NB4 (cell line): ENCODE measurements around the gene LRP1B.

Source experiments
- DNase-seq: peaks from one replicate; pipeline ENCODE4 v3.0.0; 2010; ENCODE audit warnings: low read depth
- H3K4me3 ChIP-seq: one replicate; pipeline ENCODE4 v1.5.1; 2011; ENCODE audit warnings: mild to moderate bottlenecking, low read depth, low read length, moderate library complexity
- MYC ChIP-seq: IDR thresholded peaks from 2 replicates; pipeline ENCODE4 v1.6.1; 2011; ENCODE audit warnings: low read depth, low read length
- POLR2A ChIP-seq: IDR thresholded peaks from 2 replicates; pipeline ENCODE4 v1.6.1; 2011; ENCODE audit warnings: mild to moderate bottlenecking; ENCODE audit not compliant: insufficient read length; ENCODE audit errors: extremely low read depth
- TF ChIP-seq, protein P1 (sequence below): IDR thresholded peaks from 2 replicates; pipeline ENCODE4 v1.6.1; 2011; ENCODE audit warnings: low read depth, low read length
- TF ChIP-seq, protein P2 (sequence below): IDR thresholded peaks from one replicate; pipeline ENCODE4 v1.5.1; 2012; ENCODE audit warnings: low read depth, low read length

Gene LRP1B

DNA sequence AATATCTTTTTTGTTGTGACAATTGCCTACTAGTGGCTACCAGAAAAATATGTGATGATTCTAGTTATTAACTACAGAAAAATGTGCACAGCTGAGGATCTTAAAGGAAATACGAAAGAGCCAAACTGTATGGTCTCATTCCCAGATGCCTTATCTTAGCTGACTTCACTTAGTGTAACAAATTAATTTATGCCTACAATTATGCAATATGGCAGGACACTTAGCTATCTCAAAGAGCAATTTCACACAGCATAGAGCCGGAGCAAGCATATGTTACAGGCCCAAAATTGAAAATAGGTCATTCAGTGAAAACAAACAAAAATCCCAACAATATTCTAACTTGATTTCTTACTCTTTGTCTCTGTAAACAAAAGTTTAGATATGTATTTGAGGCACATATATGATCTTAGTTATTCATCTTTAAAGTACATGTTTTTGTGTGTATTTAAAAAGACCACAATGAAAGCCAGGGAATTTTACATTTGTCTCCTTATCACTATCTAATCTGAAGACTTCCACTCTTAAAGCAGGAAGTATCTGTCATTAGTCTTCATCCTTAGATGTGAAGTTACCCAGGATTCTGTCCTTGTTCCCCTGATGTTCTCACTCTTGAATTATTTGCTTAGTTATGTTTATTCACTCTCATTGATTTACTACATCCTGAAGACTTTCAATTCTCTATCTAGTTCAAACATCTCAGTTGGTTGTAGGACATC, 1771.6 kb downstream of the LRP1B start:
- TF ChIP-seq POLR2A: no peak
- TF ChIP-seq, protein P1, sequence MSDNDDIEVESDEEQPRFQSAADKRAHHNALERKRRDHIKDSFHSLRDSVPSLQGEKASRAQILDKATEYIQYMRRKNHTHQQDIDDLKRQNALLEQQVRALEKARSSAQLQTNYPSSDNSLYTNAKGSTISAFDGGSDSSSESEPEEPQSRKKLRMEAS: no peak
- TF ChIP-seq MYC: no peak
- TF ChIP-seq, protein P2, sequence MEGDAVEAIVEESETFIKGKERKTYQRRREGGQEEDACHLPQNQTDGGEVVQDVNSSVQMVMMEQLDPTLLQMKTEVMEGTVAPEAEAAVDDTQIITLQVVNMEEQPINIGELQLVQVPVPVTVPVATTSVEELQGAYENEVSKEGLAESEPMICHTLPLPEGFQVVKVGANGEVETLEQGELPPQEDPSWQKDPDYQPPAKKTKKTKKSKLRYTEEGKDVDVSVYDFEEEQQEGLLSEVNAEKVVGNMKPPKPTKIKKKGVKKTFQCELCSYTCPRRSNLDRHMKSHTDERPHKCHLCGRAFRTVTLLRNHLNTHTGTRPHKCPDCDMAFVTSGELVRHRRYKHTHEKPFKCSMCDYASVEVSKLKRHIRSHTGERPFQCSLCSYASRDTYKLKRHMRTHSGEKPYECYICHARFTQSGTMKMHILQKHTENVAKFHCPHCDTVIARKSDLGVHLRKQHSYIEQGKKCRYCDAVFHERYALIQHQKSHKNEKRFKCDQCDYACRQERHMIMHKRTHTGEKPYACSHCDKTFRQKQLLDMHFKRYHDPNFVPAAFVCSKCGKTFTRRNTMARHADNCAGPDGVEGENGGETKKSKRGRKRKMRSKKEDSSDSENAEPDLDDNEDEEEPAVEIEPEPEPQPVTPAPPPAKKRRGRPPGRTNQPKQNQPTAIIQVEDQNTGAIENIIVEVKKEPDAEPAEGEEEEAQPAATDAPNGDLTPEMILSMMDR: no peak
- H3K4me3 ChIP-seq: no peak overlapping the region
- no peak for DNase-seq

DNA sequence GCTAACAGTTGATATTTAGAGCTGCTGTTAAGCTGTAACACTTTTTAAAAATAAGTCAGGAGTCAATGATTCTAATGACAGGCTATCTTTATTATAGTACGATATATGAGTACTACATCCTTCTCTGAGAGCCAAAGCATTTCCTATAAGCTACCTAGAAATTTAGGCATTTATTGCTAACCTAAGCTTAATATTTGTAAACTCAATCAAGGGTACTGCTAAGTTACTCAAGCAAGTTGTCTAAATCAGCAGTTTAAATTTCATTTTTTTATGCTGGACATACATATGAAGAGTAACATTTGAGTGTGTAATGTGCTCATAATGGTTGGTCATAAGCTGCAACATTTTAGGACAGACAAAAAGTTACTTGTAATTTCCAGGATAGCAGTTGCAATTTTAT, 1774.1 kb downstream of the LRP1B start:
- TF ChIP-seq, protein P2: no peak
- TF ChIP-seq MYC (no peak), POLR2A (no peak)
- TF ChIP-seq, protein P1: no peak
- DNase-seq: no peak
- H3K4me3 ChIP-seq: no peak overlapping the region

DNA sequence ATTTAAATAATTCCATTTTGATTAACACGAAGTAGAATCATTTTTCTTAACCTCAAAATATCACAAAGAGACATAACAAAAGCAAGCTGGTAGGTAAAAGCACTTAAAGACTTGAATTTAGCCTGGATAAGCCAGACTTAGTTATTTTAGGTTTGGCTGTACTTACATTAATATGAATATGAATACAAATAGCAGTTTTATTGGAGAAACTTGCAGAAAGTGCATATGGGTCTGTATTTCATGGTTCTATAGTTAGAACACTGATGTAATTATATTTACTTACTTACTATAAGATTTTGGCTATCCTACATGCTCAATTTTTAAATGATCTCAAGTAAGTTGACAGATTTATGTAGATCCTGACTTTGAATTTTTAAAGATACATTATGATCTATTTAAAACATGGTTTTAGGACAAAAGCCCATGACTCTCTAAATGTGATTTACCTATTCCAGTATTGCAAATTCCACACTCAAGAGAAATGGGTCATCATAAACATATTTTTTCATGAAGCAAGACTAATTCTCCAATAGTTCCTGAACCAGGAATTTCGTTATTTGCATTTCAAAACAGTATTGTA, 1775.2 kb downstream of the LRP1B start:
- no peak overlapping the region for H3K4me3 ChIP-seq
- no peak for DNase-seq
- TF ChIP-seq, protein P2: no peak
- TF ChIP-seq, protein P1: no peak
- TF ChIP-seq POLR2A (no peak), MYC (no peak)

DNA sequence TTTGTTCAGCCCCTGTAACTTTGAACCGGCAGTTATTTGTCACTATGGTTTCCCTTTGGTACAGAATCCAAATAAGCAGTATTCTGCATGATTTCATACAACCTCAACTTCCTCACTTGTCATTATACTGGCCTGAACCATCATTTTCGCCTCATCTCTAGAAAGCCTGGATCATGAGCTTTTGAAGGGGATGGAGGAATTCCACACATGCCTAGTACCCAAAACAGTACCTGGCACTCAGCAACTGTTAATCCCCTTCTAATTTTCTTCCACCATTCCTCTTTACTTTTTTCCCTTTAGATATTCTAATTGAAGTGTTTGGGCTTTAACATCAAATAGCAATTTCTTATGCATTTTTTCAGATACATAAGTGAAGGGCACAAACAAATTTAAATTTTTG, 1776.3 kb downstream of the LRP1B start:
- no peak for DNase-seq
- TF ChIP-seq POLR2A (no peak), MYC (no peak)
- TF ChIP-seq, protein P2: no peak
- TF ChIP-seq, protein P1: no peak
- H3K4me3 ChIP-seq: no peak overlapping the region

DNA sequence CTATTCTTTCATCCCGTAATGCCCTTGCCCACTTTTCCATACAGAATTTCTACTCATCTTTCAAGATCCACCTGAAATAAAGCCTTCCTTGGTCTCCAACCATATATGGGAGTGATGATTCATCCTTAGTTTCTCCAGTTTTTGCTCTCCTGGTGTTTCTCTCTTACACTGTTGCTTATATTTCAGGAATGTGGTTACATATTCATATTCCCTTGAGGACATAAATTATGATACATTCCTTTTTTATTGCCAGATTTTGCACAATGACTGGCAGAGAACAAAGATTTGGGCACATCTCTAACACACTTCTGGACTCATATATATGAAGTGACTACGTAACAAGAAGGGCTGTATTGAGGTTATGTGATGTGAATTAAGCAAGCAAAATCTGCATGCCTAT, 1777.3 kb downstream of the LRP1B start:
- TF ChIP-seq, protein P1: no peak
- TF ChIP-seq POLR2A: no peak
- TF ChIP-seq, protein P2: no peak
- TF ChIP-seq MYC: no peak
- no peak overlapping the region for H3K4me3 ChIP-seq
- DNase-seq: no peak
